H1 (cell line): ENCODE measurements around the gene PIK3C2G. TPM values are rescaled to one million over a fixed set of nuclear protein-coding genes. Genes with fewer than 3 reads are reported as not detected.

Experiments used
- SP2 ChIP-seq: IDR thresholded peaks from 2 replicates; pipeline ENCODE4 v1.6.1; 2012; ENCODE audit warnings: mild to moderate bottlenecking, low read length, inconsistent platforms
- SP4 ChIP-seq: IDR thresholded peaks from 2 replicates; pipeline ENCODE4 v1.6.1; 2012; ENCODE audit warnings: low read length, inconsistent platforms
- TAF7 ChIP-seq: optimal IDR thresholded peaks from 2 replicates; pipeline ENCODE3; 2011; ENCODE audit warnings: low read depth, mild to moderate bottlenecking, inconsistent platforms, low read length, moderate library complexity, borderline replicate concordance
- polyA plus RNA-seq, 7 experiments: library from polyadenylated mRNA; depleted of rRNA in 3 of 7; stranded (reverse) in 5 of 7; unstranded in 2 of 7; fragments of >200 nt in 5 of 7; fragments of 200-250 nt in 2 of 7; gene quantifications; 1 replicate in 5 of 7; 2 replicates in 1 of 7; 4 replicates in 1 of 7; pipeline versions ENCODE4 v1.2.1 to v1.2.3, GENCODE V29; 2011 to 2013; ENCODE audit warnings: missing spikeins in 2 of 7, mixed read lengths in 2 of 7
- total RNA-seq: library from RNA; stranded (reverse); fragmentation: NEBNext Ultra II Directional; extraction: Animal tissue kit (Norgen Biotek cat#: 25700); gene quantifications from 2 replicates; pipeline ENCODE4 v1.2.1, GENCODE V29; 2021

PIK3C2G gene
- total and polyA plus RNA-seq, 2 of the 8 experiments (the other 6 are each of a cell fraction or from before 2014, with no cell fraction given): not detected

DNA sequence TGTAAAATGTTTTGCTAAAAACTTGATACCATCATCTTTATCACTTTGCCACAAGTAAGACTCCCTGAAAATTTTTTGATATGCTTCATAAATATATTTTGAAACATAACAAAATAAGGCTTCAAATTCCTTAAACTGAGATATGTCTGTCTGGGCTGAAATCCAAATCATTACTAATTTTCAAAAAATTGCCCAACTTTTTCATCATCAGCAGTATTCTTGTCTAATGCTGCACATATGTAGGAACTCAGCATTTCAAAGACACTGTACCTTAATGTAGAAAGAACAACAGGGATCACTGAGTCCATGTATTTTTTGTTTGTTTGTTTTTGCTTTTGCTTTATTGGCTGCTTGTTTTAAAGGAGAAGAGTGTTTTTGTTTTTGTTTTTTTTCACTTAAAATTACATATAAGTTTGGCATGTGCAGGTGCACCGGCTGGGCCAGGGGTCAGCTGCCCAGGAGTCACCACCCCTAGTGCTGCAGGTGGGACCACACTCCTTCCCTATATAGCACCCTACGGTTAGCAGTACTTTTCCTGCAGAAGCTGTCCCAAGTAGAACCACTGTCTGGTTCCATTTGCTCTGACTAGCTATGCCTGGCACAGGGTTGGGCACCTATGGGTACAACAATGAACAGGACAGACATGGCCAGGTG, 231.2 kb downstream of the PIK3C2G start (continued):
- TF ChIP-seq SP2: no peak
- TF ChIP-seq SP4: no peak
- TF ChIP-seq TAF7: no peak
